ENCODE measurements around the gene UBE2Q1.

- no peak for TF ChIP-seq CTCF (IDR thresholded peaks at IDR 0.05)
- no peak for TF ChIP-seq POLR2A (IDR thresholded peaks at IDR 0.05)
Observed at GRCh38 chr1:154574716-154575115, 16.3 kb upstream of the UBE2Q1 start.
